A549 (cell line): Measurements from ENCODE around the gene PLPPR1. TPM values are rescaled to one million over a fixed set of nuclear protein-coding genes. Genes with fewer than 3 reads are reported as not detected.
A peak's percentile ranks its signal among the peaks of the same experiment; 100 is the strongest.

ENCODE experiments used
- ATAC-seq, 2 experiments: fragments of 200-7000 bp in 1 of 2; fragments of >200 bp in 1 of 2; cut with Nextera tagmentation in 1 of 2; cut with Tn5 transposase in 1 of 2; 3 replicates each; pipeline versions ENCODE4 v1.8.0 to v1.9.1; 2018 to 2020; ENCODE audit warnings: mild to moderate bottlenecking in 1 of 2, moderate library complexity in 1 of 2
- CTCF ChIA-PET: fragments of 300-600 bp; sonication (Branson Sonifier 250); formaldehyde crosslinking; extraction: SDS; loops from one replicate; lab custom pipeline; 2021; ENCODE audit warnings: antibody characterized with exemption, inconsistent platforms; lab: Yijun Ruan, JAX
- POLR2A ChIA-PET: fragments of 350-600 bp; formaldehyde crosslinking; extraction: SDS; loops from one replicate; lab custom pipeline; 2021; ENCODE audit warnings: antibody characterized with exemption, inconsistent platforms; lab: Yijun Ruan, JAX
- DNase-seq, 2 experiments: peaks; one replicate each; pipeline versions ENCODE4 v3.0.0 to v3.0.0-alpha.2; 2011 to 2016; ENCODE audit warnings: low read depth in 1 of 2, low spot score in 1 of 2
- FAIRE-seq: peaks from 2 replicates; lab custom pipeline; 2011; peaks lifted over from hg19 to GRCh38; lab: Jason Lieb, UNC
- H3K27ac ChIP-seq, 2 experiments: fragments of >200 bp; sonication (Bioruptor Twin); formaldehyde crosslinking; 3 replicates each; pipeline ENCODE4 v1.5.1; 2016 to 2017
- H3K4me1 ChIP-seq: fragments of >200 bp; sonication (Bioruptor Twin); formaldehyde crosslinking; 3 replicates; pipeline ENCODE4 v1.6.1; 2016
- H3K4me2 ChIP-seq: fragments of >200 bp; sonication (Bioruptor Twin); formaldehyde crosslinking; 3 replicates; pipeline ENCODE4 v1.6.1; 2016
- H3K4me3 ChIP-seq: fragments of >200 bp; sonication (Bioruptor Twin); formaldehyde crosslinking; 3 replicates; pipeline ENCODE4 v1.5.1; 2016
- H3K9me3 ChIP-seq: fragments of >200 bp; sonication (Bioruptor Twin); formaldehyde crosslinking; 3 replicates; pipeline ENCODE4 v1.6.1; 2016
- BHLHE40 ChIP-seq: IDR thresholded peaks from 2 replicates; pipeline ENCODE4 v1.6.1; 2012; ENCODE audit warnings: low read depth, low read length, inconsistent platforms
- EHF ChIP-seq: fragments of 250-450 bp; sonication (Bioruptor Pico); IDR thresholded peaks from 2 replicates; pipeline ENCODE4 v1.5.0; 2020; ENCODE audit warnings: mild to moderate bottlenecking
- EHMT2 ChIP-seq: fragments of 200-600 bp; sonication (generic); IDR thresholded peaks from 2 replicates; pipeline ENCODE4 v1.6.1; 2016; ENCODE audit warnings: antibody characterized with exemption, low read depth, mild to moderate bottlenecking, moderate library complexity
- HOXB13 ChIP-seq: fragments of 250-450 bp; sonication (Bioruptor Pico); IDR thresholded peaks from 2 replicates; pipeline ENCODE4 v1.5.0; 2020; ENCODE audit warnings: low read depth, mild to moderate bottlenecking, moderate library complexity
- KDM1A ChIP-seq: fragments of 200-600 bp; sonication (generic); IDR thresholded peaks from 2 replicates; pipeline ENCODE4 v1.6.1; 2016; ENCODE audit warnings: low read depth, mild to moderate bottlenecking
- MAFK ChIP-seq: fragments of 450-650 bp; IDR thresholded peaks from 2 replicates; pipeline ENCODE4 v1.6.1; 2014; ENCODE audit not compliant: partially characterized antibody
- PHF8 ChIP-seq: fragments of 200-600 bp; sonication (generic); IDR thresholded peaks from 2 replicates; pipeline ENCODE4 v1.6.1; 2016; ENCODE audit warnings: low read depth, mild to moderate bottlenecking, antibody characterized with exemption, moderate library complexity, borderline replicate concordance
- RAD21 ChIP-seq, 2 experiments: fragments of >200 bp in 1 of 2; sonication (Bioruptor Twin) in 1 of 2; formaldehyde crosslinking in 1 of 2; IDR thresholded peaks in 1 of 2; conservative IDR thresholded peaks in 1 of 2; 2 replicates in 1 of 2; 3 replicates in 1 of 2; pipeline ENCODE4 v1.6.1; 2012 to 2018; ENCODE audit warnings: inconsistent platforms in 1 of 2
- RARB ChIP-seq: fragments of 250-450 bp; sonication (Bioruptor Pico); IDR thresholded peaks from 2 replicates; pipeline ENCODE4 v1.8.0; 2021; ENCODE audit warnings: mild to moderate bottlenecking, moderate library complexity
- REST ChIP-seq: fragments of 200-600 bp; sonication (generic); IDR thresholded peaks from 2 replicates; pipeline ENCODE4 v1.6.1; 2016; ENCODE audit warnings: antibody characterized with exemption, mild to moderate bottlenecking, moderate library complexity
- RFX5 ChIP-seq: fragments of 450-650 bp; IDR thresholded peaks from 2 replicates; pipeline ENCODE4 v1.7.1; 2014; ENCODE audit warnings: antibody characterized with exemption, mild to moderate bottlenecking, moderate library complexity
- RNF2 ChIP-seq: fragments of 200-600 bp; sonication (generic); IDR thresholded peaks from 2 replicates; pipeline ENCODE4 v1.6.1; 2016; ENCODE audit warnings: low read depth, mild to moderate bottlenecking, antibody characterized with exemption, moderate library complexity, borderline replicate concordance
- TP53 ChIP-seq: fragments of 250-450 bp; sonication (Bioruptor Pico); IDR thresholded peaks from 2 replicates; pipeline ENCODE4 v1.5.0; 2021; ENCODE audit warnings: mild to moderate bottlenecking, moderate library complexity
- USF2 ChIP-seq: fragments of 450-650 bp; IDR thresholded peaks from 2 replicates; pipeline ENCODE4 v1.6.1; 2014; ENCODE audit warnings: antibody characterized with exemption
- ZFP36 ChIP-seq: fragments of 450-650 bp; IDR thresholded peaks from 2 replicates; pipeline ENCODE4 v1.6.1; 2014; ENCODE audit warnings: borderline replicate concordance; ENCODE audit not compliant: partially characterized antibody
- WGBS: methylation state at CpG from one replicate; pipeline ENCODE4 v1.1.6; 2017; ENCODE audit errors: missing lambda C conversion rate; 5-methylcytosine and 5-hydroxymethylcytosine counted together
- polyA plus RNA-seq, 4 experiments: library from polyadenylated mRNA; depleted of rRNA in 3 of 4; stranded (reverse); fragments of >200 nt; fragmentation: RNase III in 1 of 4; extraction: RNeasy Plus Mini Kit Qiagen cat#74134 plus additional on column Dnase treatment in 1 of 4; gene quantifications; 2 replicates in 3 of 4; 3 replicates in 1 of 4; pipeline ENCODE4 v1.2.3, GENCODE V29; 2011 to 2017
- TF ChIP-seq, protein P1 (sequence below): fragments of >200 bp; sonication (Bioruptor Twin); formaldehyde crosslinking; IDR thresholded peaks from 2 replicates; pipeline ENCODE4 v1.6.1; 2016
- TF ChIP-seq, protein P2 (sequence below): IDR thresholded peaks from 2 replicates; pipeline ENCODE4 v1.6.1; 2012
- TF ChIP-seq, protein P3 (sequence below): IDR thresholded peaks from 2 replicates; pipeline ENCODE4 v1.6.1; 2012; ENCODE audit warnings: low read depth, borderline replicate concordance

The PLPPR1 gene
- polyA plus RNA-seq, 2 of the 4 experiments (the other 2 are of a cell fraction) = 0.06 to 1.2 TPM

GRCh38 chr9:101369884-101370531 lies 341.5 kb downstream of the PLPPR1 start:
- no peak for TF ChIP-seq REST
- TF ChIP-seq, protein P1, sequence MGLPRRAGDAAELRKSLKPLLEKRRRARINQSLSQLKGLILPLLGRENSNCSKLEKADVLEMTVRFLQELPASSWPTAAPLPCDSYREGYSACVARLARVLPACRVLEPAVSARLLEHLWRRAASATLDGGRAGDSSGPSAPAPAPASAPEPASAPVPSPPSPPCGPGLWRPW = no peak
- TF ChIP-seq EHF (CRISPR knock-in tag) = no peak
- no peak for TF ChIP-seq BHLHE40
- TF ChIP-seq RAD21 (conservative IDR thresholded peaks at IDR 0.05 in 1 of 2, IDR thresholded peaks at IDR 0.05 in 1 of 2) = no peak
- no peak for TF ChIP-seq ZFP36
- no peak for TF ChIP-seq RFX5
- no peak for TF ChIP-seq RNF2
- TF ChIP-seq, protein P2, sequence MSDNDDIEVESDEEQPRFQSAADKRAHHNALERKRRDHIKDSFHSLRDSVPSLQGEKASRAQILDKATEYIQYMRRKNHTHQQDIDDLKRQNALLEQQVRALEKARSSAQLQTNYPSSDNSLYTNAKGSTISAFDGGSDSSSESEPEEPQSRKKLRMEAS = no peak
- TF ChIP-seq RARB (CRISPR knock-in tag) = no peak
- peak overlapping the region; percentile 52 for H3K4me2 ChIP-seq
- H3K4me1 ChIP-seq = peaks cover 78% of the 10 kb centered on the region
- 0 out of 3 replicates have a peak, but pooled peaks cover 3% of the 10 kb centered on the region for H3K9me3 ChIP-seq
- peak overlapping the region; percentile 75 to 95 for H3K27ac ChIP-seq
- peak; percentile 87 for FAIRE-seq
- ATAC-seq = no peak
- WGBS = 23% methylated on average over 2 of the region's 2 CpGs
- no peak overlapping the region for H3K4me3 ChIP-seq
- ChIA-PET CTCF (interaction anchor here (1.7 to 3.7 kb wide), 4 partner anchors 11 to 251 kb away, joined by 3 to 30 read pairs (median 8); no protein-coding TSS in a partner anchor), POLR2A (interaction anchor here (1.2 kb wide), 1 partner anchor 29 kb away, joined by 4 read pairs; the partner anchor contains the start of genes MRPL50 and ZNF189)
- DNase-seq = no peak

GRCh38 chr9:101371813-101372212 lies 343.3 kb downstream of the PLPPR1 start:
- Histone ChIP-seq H3K9me3 (0 out of 3 replicates have a peak, but pooled peaks cover 3% of the 10 kb centered on the region), H3K4me1 (peaks cover 79% of the 10 kb centered on the region), H3K4me2 (no peak overlapping the region), H3K27ac (peak overlapping the region; percentile 60 to 69; a peak in 5 of 6 replicates), H3K4me3 (no peak overlapping the region)
- ATAC-seq (no peak), FAIRE-seq (no peak), DNase-seq (no peak)
- WGBS = 89% methylated on average over 3 of the region's 3 CpGs
- ChIA-PET POLR2A (interaction anchor here (0.7 to 1.5 kb wide), 2 partner anchors 47 to 56 kb away, joined by 4 to 6 read pairs; no protein-coding TSS in a partner anchor), CTCF (interaction anchor here (0.6 to 3.7 kb wide), 8 partner anchors 10 to 253 kb away, joined by 3 to 30 read pairs (median 5); no protein-coding TSS in a partner anchor)
- TF ChIP-seq, protein P3, sequence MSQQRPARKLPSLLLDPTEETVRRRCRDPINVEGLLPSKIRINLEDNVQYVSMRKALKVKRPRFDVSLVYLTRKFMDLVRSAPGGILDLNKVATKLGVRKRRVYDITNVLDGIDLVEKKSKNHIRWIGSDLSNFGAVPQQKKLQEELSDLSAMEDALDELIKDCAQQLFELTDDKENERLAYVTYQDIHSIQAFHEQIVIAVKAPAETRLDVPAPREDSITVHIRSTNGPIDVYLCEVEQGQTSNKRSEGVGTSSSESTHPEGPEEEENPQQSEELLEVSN = no peak
- TF ChIP-seq KDM1A = 0 out of 2 replicates have a peak, but pooled peaks have one; percentile 62

DNA sequence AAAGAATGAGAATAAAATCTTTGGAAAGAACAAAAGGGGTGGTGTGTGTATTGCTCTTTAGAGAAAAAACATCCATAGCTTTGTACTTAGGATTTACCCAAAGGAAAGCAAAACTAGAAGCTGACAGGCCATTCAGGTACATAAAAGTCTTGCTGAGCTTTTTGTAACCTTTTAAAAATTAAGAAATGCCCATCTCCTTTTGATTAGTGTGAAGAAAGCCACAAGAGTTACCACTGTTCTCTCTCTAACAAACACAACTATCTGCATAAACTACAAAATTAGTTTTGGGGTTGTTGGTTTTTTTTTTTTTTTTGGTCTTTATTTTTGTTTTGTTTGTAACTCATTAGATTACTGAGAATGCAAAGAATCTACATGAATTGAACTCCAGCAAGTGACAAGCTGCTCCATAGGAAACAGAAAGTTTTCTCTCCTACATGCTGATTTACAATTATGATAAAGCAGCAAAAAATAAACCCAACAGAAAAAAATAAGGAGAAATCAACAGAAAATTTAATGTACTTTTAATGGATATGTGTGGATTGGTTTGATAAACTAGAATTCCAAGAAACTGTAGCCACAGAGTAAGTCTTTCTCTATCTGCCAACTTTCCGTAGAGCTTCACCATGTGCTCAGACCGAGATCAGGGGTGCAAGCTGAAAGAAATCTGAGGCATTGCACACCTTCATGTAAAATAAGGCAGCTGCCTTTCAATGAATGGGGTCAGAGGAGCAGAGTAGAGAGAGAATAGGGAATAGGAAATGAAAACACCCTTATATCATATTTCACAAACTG lies 344.0 kb downstream of the PLPPR1 start:
- DNase-seq (no peak), FAIRE-seq (no peak), ATAC-seq (no peak)
- H3K9me3 ChIP-seq = 0 out of 3 replicates have a peak, but pooled peaks cover 3% of the 10 kb centered on the region
- no peak overlapping the region for H3K4me3 ChIP-seq
- POLR2A ChIA-PET = interaction anchor here (0.7 to 1.5 kb wide), 5 partner anchors 9 to 161 kb away, joined by 3 to 7 read pairs (median 5); partner anchors contain the start of genes MRPL50 and ZNF189
- CTCF ChIA-PET = interaction anchor here (0.6 to 3.1 kb wide), 7 partner anchors 9 to 254 kb away, joined by 3 to 15 read pairs (median 5); no protein-coding TSS in a partner anchor
- peaks cover 78% of the 10 kb centered on the region for H3K4me1 ChIP-seq
- peak overlapping the region; percentile 60 to 69 for H3K27ac ChIP-seq
- peak overlapping the region; percentile 33; the same call in 2 of the 3 replicates for H3K4me2 ChIP-seq
- 75% methylated on average over 2 of the region's 2 CpGs for WGBS
- TF ChIP-seq PHF8 (no peak), TP53 (no peak), MAFK (no peak), HOXB13 (CRISPR knock-in tag) (no peak), BHLHE40 (no peak), EHMT2 (no peak), USF2 (no peak)
- TF ChIP-seq, protein P2 = no peak
